SHP77 treated with DMSO at 0.1 percent for 48 hours (cell line): Measurements from ENCODE around the gene EIF2AK3.
"Not testable (repeated sequence)": the region's sequence is repeated elsewhere in the genome, so short reads cannot be mapped to it uniquely, and the experiment has no call there.

Experiments
- DNase-seq: peaks from one replicate; lab custom pipeline; 2025; lab: John Stamatoyannopoulos, UW

EIF2AK3 gene

DNA sequence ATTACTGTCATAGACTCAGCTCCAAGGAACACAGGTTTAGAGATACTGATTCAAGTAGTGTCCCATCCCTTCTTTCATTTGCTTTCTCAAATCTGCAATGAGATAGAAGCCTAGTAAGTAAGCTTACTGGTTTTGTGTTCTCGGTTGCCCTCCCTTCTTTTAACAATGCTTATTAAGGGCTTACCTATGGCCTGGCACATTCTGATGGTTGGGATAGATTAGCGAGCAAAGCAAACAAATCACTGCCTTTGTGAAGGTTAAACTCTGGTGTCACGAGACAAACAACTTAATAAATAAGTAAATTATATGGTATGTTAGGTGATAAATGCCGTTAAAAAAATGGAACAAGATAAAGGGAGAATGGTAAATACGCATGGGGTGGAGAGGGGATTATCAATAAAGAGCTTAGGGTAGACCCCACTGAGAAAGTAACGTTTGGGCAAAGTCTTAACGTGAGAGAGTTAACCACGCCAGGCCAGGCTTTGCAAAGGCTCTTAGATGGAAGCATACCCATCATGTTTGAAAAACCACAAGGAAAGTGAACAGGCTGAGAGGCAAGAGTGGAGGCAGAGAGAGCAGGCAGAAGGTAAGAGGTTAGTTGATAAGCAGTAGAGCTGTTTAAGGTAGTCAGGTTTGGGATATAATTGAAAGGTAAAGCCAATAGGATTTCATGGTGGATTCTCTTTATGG is 31.0 kb downstream of the EIF2AK3 start:
- no peak for DNase-seq

DNA sequence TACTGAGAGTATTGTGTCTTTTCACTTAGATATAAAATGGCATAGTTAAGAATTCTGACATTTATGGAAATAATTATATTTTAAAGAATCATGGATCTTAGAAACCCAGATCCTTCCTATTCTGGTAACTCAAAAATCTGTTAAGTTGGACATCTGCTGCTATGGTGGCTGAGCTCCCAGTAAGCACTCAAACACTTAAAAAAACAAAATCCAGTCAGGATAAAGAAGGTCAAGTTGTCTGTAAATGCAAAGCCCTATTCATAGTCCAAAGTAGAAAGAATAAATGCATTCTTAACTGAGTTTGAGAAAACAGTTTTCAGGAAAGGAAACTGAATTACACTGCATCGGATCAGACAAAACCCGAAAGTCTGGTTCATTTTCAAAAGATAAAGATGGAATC is 35.6 kb downstream of the EIF2AK3 start:
- no peak for DNase-seq

- DNase-seq = peak; percentile 46
Observed at GRCh38 chr2:88590998-88591613, 36.2 kb downstream of the EIF2AK3 start.

- DNase-seq = no peak
Observed at GRCh38 chr2:88585969-88586368, 41.3 kb downstream of the EIF2AK3 start.

GRCh38 chr2:88582030-88582429 is 45.2 kb downstream of the EIF2AK3 start:
- DNase-seq = no peak

- DNase-seq = no peak
Observed at GRCh38 chr2:88580088-88580487, 47.2 kb downstream of the EIF2AK3 start.

DNA sequence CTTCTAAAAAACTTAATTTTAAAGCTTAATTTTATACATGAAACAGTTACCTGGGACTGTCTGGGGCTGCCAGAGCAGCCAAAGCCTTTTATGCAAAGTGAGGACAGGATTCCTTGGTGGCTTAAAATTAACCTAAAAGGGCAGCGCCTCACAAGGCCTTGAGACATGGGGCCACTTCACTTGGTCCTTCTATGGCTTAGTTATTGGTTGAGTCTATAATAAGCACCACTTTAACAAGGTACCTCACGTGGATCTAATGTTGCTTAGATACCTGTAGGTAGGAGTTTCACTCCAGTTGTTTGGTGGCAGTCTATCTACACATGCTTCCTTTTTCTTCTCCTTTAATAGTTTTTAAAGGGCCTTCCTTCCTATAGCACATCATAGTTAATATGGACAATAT is 51.6 kb downstream of the EIF2AK3 start:
- no peak for DNase-seq

GRCh38 chr2:88575051-88575450 is 52.2 kb downstream of the EIF2AK3 start:
- no peak for DNase-seq

- no peak for DNase-seq
Observed at GRCh38 chr2:88574445-88574844, 52.8 kb downstream of the EIF2AK3 start.

GRCh38 chr2:88568179-88568578 is 59.1 kb downstream of the EIF2AK3 start:
- DNase-seq = no peak

GRCh38 chr2:88564402-88564801 is 62.9 kb downstream of the EIF2AK3 start:
- no peak for DNase-seq

GRCh38 chr2:88563129-88563528 is 64.1 kb downstream of the EIF2AK3 start:
- no peak for DNase-seq

- no peak for DNase-seq
Observed at GRCh38 chr2:88561646-88562388, 65.4 kb downstream of the EIF2AK3 start.

- DNase-seq = no peak
Observed at GRCh38 chr2:88560619-88561307, 66.5 kb downstream of the EIF2AK3 start.

DNA sequence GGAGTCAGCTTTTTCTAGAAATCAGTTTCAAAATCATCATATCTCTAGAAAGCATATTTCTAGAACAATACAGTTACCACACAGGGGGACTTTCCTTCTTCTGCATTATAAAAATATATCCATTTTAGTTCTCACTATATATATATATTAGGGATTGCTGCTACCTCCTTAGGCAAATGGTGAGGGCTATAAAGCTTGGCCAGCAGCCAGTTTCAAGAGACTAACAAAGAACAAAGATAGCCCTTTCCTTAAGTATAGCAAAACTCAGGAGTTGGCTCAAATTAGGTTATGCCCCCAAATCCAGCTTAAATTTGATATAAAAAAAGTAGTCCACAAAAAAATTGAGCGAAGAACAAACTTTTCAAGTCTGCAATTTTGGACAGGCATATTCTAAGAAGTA is 70.0 kb downstream of the EIF2AK3 start:
- DNase-seq = no peak

DNA sequence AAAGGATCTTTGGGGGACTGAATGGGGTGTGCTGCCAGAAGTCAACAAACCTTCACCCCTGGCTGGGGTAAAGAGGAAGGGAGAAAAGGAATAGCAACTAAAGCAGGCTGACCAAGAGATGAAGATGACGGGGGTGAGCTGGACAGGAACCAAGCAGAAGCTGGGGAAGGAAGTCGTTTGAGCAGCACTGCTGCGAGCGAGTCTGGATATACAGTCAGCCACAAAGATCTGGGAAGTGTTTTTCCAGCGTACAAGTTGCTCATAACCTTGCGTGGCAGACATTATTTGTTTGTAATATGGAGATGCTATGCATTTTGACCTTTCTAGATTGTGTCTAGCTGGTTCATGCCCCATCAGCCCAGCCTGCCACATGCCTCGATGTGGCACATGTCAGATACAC is 71.2 kb downstream of the EIF2AK3 start:
- no peak for DNase-seq

- DNase-seq = no peak
Observed at GRCh38 chr2:88554189-88554588, 73.1 kb downstream of the EIF2AK3 start.

GRCh38 chr2:88549616-88550292 is 77.5 kb downstream of the EIF2AK3 start:
- no peak for DNase-seq

DNA sequence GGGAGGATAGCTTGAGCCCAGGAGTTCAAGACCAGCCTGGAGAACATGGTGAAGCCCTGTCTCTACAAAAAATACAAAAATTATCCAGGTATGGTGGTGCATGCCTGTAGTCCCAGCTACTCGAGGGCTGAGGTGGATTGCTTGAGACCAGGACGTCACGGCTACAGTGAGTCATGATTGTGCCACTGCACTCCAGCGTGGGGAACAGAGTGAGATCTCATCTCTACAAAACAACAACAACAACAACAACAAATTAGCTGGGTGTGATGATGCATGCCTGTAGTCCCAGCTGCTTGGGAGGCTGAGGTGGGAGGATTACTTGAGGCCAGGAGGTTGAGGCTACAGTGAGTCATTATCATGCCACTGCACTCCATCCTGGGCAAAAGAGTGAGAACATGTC is 81.0 kb downstream of the EIF2AK3 start:
- not testable (repeated sequence) for DNase-seq

DNA sequence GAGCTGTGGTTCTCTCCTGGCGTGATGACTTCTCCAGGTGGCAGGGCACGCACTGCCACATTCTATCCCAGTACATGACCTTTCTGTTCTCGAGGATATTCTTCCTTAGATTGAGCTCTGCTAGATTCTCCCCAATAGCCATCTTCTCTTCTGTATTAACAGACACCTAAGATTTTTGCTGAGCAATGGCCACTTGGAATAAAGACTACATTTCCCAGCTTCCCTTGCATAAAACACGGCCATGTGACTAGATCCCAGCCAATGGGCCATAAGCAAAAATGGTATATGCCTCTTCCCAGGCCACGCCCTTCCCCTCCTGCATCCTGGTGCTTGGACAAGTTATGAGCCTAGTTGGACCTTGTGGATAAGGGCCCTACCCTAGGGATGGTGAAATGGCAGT is 82.1 kb downstream of the EIF2AK3 start:
- DNase-seq = no peak

DNA sequence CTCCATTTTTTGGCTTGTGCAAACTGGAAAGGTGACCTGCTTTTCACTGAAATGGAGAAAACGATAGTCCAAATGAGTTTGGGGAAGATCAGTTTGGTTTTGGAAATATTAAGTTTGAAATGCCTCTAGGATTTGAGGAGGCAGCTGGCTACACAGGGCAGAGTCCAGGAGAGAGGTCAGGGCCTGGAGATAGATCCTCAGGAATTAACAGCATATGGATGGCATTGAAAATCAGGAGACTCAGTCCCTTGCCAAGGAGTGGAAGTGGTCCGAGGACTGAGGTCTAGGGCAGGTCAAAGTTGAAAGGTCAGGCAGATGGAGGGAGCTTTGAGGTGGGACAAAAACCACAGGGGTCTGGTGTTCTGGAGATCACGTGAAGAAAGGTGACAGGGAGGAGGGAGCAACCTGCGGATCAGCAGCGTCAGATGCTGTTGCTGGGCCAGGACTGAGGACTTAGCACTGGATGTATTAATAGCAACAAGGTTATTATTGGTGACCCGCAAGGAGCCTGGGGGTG is 83.7 kb downstream of the EIF2AK3 start:
- no peak for DNase-seq

GRCh38 chr2:88542668-88543067 is 84.6 kb downstream of the EIF2AK3 start:
- no peak for DNase-seq
